Measurements from ENCODE around the gene PNO1.
A peak's percentile ranks its signal among the peaks of the same experiment; 100 is the strongest.
"Not testable (repeated sequence)": the region's sequence is repeated elsewhere in the genome, so short reads cannot be mapped to it uniquely, and the experiment has no call there.

Gene PNO1

DNA sequence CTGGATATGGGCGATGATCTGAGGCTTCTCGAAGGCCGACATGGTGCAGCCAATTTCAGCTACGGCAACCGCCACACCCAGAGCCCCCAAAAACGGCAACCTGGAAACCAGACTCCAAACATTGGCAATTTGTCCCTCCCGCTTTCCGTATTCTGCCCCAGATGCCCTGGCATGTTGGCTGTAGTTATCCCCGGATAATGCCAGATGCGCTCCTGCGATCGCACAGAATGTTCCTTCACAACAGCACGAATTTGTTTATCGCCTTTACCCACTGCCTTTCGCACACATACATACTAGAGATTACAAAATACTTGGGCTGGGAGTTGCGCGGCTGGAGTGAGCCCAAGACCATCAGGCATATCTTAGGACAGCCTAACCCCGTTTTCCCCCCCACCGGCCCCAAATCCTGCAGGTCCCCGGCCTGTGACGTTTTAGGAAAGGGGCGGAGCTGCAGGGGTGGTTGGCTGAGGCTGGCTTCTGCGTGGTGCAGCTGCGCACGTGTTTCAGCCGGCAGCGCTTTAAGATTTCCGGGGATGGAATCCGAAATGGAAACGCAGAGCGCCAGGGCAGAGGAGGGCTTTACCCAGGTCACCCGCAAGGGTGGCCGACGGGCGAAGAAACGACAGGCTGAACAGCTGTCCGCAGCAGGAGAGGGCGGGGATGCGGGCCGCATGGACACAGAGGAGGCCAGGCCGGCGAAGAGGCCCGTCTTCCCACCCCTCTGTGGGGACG is at the start of gene PNO1:
Gene PNO1 (plus strand): TSS at position 487 of the 732 bp plus-strand sequence. CDS start 47 bp downstream, at position 534.
- peak within 1 kb of the TSS; percentile 97 for H3K4me2 ChIP-seq (ENCODE audit: low read length)
- peak within 1 kb of the TSS; percentile 20 for H3K9ac ChIP-seq
- H3K9me3 ChIP-seq (ENCODE audit: control insufficient read depth, low read length) = no peaks in the 10 kb centered on the region
- TF ChIP-seq, protein P1, sequence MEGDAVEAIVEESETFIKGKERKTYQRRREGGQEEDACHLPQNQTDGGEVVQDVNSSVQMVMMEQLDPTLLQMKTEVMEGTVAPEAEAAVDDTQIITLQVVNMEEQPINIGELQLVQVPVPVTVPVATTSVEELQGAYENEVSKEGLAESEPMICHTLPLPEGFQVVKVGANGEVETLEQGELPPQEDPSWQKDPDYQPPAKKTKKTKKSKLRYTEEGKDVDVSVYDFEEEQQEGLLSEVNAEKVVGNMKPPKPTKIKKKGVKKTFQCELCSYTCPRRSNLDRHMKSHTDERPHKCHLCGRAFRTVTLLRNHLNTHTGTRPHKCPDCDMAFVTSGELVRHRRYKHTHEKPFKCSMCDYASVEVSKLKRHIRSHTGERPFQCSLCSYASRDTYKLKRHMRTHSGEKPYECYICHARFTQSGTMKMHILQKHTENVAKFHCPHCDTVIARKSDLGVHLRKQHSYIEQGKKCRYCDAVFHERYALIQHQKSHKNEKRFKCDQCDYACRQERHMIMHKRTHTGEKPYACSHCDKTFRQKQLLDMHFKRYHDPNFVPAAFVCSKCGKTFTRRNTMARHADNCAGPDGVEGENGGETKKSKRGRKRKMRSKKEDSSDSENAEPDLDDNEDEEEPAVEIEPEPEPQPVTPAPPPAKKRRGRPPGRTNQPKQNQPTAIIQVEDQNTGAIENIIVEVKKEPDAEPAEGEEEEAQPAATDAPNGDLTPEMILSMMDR (IDR thresholded peaks at IDR 0.05) = peak; percentile 10
- peak within 1 kb of the TSS; percentile 95 for H3K27ac ChIP-seq
- peak within 1 kb of the TSS; percentile 96 for H2AFZ ChIP-seq
- no peaks in the 10 kb centered on the region for H3K36me3 ChIP-seq (ENCODE audit: control insufficient read depth, insufficient read depth, low read length)
- H3K4me3 ChIP-seq (ENCODE audit: low read depth, low read length) = peak within 1 kb of the TSS; percentile 86
- no peaks in the 10 kb centered on the region for H3K27me3 ChIP-seq (ENCODE audit: control insufficient read depth, insufficient read depth, low read length)
- peaks cover 4% of the 10 kb centered on the region for H3K4me1 ChIP-seq
- H3K79me2 ChIP-seq = peaks cover 7% of the 10 kb centered on the region

DNA sequence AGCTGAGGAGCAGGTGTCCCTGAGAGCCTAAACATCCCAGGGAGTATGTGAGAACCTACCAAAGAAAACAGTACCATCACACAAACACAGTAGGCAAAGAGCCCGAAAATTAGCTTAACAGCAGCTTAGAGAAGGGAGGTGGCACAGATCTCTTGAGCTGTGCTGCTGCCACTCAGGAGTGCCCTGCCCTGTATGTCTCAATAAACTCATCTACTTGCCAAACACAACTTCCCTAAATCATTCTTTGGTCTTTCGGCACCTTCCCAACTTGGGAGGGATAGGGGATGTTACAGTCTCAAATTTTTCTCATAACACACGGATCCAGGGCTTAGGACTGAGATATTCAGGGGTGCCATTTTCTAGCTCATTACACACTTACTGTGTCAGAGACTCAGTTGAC is 49.6 kb upstream of the PNO1 start:
- Histone ChIP-seq H3K4me1 (no peaks in the 10 kb centered on the region), H3K27ac (no peak overlapping the region), H3K79me2 (no peaks in the 10 kb centered on the region), H3K36me3 (ENCODE audit: control insufficient read depth, insufficient read depth, low read length) (no peaks in the 10 kb centered on the region), H2AFZ (no peak overlapping the region), H3K9ac (no peak overlapping the region), H3K4me3 (ENCODE audit: low read depth, low read length) (no peak overlapping the region), H3K27me3 (ENCODE audit: control insufficient read depth, insufficient read depth, low read length) (no peaks in the 10 kb centered on the region), H3K9me3 (ENCODE audit: control insufficient read depth, low read length) (no peaks in the 10 kb centered on the region), H3K4me2 (ENCODE audit: low read length) (no peak overlapping the region)
- TF ChIP-seq, protein P1 (IDR thresholded peaks at IDR 0.05) = no peak

DNA sequence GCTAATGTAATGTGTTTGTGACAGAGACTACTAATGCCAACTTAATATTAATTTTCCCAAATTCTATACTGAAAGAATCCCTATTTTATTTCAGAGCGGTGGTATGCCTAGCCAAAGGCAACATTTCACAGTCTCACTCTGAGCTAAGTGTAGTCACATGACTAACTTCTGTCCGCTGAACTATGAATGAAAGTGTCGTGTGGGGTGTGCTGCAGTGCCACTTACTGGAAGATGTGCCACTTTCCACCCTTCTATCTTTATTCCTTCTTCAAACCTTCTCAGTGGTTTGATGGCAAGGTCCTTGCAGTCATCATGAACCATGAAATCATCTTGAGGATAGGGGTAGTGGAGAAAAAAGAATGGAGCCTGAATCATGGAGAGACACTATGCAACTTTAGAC is 47.6 kb upstream of the PNO1 start:
- Histone ChIP-seq H3K79me2 (no peaks in the 10 kb centered on the region), H3K9ac (no peak overlapping the region), H2AFZ (no peak overlapping the region), H3K4me2 (ENCODE audit: low read length) (no peak overlapping the region), H3K27ac (no peak overlapping the region), H3K4me1 (no peaks in the 10 kb centered on the region), H3K36me3 (ENCODE audit: control insufficient read depth, insufficient read depth, low read length) (no peaks in the 10 kb centered on the region), H3K9me3 (ENCODE audit: control insufficient read depth, low read length) (no peaks in the 10 kb centered on the region), H3K27me3 (ENCODE audit: control insufficient read depth, insufficient read depth, low read length) (no peaks in the 10 kb centered on the region), H3K4me3 (ENCODE audit: low read depth, low read length) (no peak overlapping the region)
- TF ChIP-seq, protein P1 (IDR thresholded peaks at IDR 0.05) = no peak

DNA sequence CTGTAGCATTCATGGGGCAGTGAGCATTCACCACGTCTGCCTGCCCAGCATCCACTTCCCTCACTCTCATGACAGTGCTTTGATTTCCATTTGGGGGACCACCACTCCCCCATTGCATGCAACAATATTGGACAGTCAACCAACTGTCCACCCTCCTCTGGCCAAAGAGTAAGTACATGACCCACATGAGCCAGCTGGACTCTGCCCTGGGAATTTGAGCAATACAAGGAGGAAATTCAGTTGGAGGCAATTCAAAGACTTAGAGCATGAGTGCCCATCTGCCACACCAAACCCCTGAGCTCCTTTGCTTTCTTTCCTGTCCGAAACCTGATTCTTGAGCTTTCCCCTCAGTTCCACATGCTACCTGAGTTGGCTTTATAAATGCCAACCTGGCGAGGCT is 41.7 kb upstream of the PNO1 start:
- Histone ChIP-seq H3K36me3 (ENCODE audit: control insufficient read depth, insufficient read depth, low read length) (no peaks in the 10 kb centered on the region), H3K4me2 (ENCODE audit: low read length) (no peak overlapping the region), H3K27ac (no peak overlapping the region), H3K79me2 (no peaks in the 10 kb centered on the region), H3K9ac (no peak overlapping the region), H3K4me1 (no peaks in the 10 kb centered on the region), H2AFZ (no peak overlapping the region), H3K4me3 (ENCODE audit: low read depth, low read length) (no peak overlapping the region), H3K27me3 (ENCODE audit: control insufficient read depth, insufficient read depth, low read length) (no peaks in the 10 kb centered on the region), H3K9me3 (ENCODE audit: control insufficient read depth, low read length) (no peaks in the 10 kb centered on the region)
- TF ChIP-seq, protein P1 (IDR thresholded peaks at IDR 0.05) = no peak

DNA sequence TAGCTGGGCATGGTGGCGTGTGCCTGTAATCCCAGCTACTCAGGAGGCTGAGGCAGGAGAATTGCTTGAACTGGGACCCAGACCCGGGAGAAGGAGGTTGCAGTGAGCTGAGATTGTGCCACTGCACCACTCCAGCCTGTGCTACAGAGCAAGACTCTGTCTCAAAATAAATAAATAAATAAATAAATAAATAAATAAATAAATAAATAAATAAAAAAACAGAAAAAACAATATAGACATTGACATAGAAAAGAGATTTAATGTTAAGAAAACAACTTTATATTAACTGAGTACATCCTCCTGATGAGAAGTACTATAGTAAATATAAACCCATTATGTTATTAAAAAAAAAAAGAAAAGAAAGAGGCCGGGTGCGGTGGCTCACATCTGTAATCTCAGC is 39.8 kb upstream of the PNO1 start:
- not testable (repeated sequence) for H3K4me1 ChIP-seq; H3K27ac ChIP-seq; H3K79me2 ChIP-seq; H3K4me2 ChIP-seq (ENCODE audit: low read length); H3K9ac ChIP-seq; H3K36me3 ChIP-seq (ENCODE audit: control insufficient read depth, insufficient read depth, low read length); H3K27me3 ChIP-seq (ENCODE audit: control insufficient read depth, insufficient read depth, low read length); H3K9me3 ChIP-seq (ENCODE audit: control insufficient read depth, low read length); H3K4me3 ChIP-seq (ENCODE audit: low read depth, low read length); H2AFZ ChIP-seq

Measured in parathyroid adenoma (tissue), 2 donors.